IMR-90 (cell line): ENCODE results near the gene CHRNB4. TPM values are rescaled to one million over a fixed set of nuclear protein-coding genes. Genes with fewer than 3 reads are reported as not detected.

Experiments used
- ATAC-seq: fragments of 200-7000 bp; cut with Tn5 transposase; 2 replicates; pipeline ENCODE4 v1.9.1; 2020; ENCODE audit warnings: low read depth, mild to moderate bottlenecking, moderate library complexity
- BruUV-seq: library from RNA; stranded (reverse); fragments of 400-500 nt; replicated peaks from 2 replicates; lab custom pipeline; 2021; lab: Mats Ljungman, UMichigan
- CTCF ChIA-PET: fragments of 300-600 bp; formaldehyde crosslinking; extraction: SDS; loops from one replicate; lab custom pipeline; 2021; ENCODE audit warnings: antibody characterized with exemption; lab: Yijun Ruan, JAX
- POLR2A ChIA-PET: fragments of 300-600 bp; sonication (Branson Sonifier 250); formaldehyde crosslinking; loops from one replicate; lab custom pipeline; 2022; ENCODE audit warnings: antibody characterized with exemption; ENCODE audit not compliant: unreplicated experiment; lab: Charles Lee
- DNase-seq: peaks from one replicate; pipeline ENCODE4 v3.0.0; 2013
- H2AFZ ChIP-seq: replicated peaks from 2 replicates; pipeline ENCODE3; 2013; ENCODE audit warnings: low read length, mild to moderate bottlenecking; ENCODE audit not compliant: poor library complexity
- H2AK5ac ChIP-seq: 2 replicates; pipeline ENCODE4 v1.6.1; 2013; ENCODE audit warnings: low read depth, low read length, inconsistent platforms
- H2AK9ac ChIP-seq: replicated peaks from 2 replicates; pipeline ENCODE3; 2013; ENCODE audit warnings: mild to moderate bottlenecking, low read depth, low read length, moderate library complexity; ENCODE audit not compliant: poor library complexity
- H2BK120ac ChIP-seq: 2 replicates; pipeline ENCODE4 v1.6.1; 2013; ENCODE audit warnings: low read depth, low read length, inconsistent platforms
- H2BK15ac ChIP-seq: 3 replicates; pipeline ENCODE4 v1.6.1; 2013; ENCODE audit warnings: low read depth, low read length, inconsistent platforms
- H2BK20ac ChIP-seq: 2 replicates; pipeline ENCODE4 v1.6.1; 2013; ENCODE audit warnings: low read depth, mild to moderate bottlenecking, inconsistent platforms, low read length, moderate library complexity
- H2BK5ac ChIP-seq: 2 replicates; pipeline ENCODE4 v1.6.1; 2013; ENCODE audit warnings: mild to moderate bottlenecking, low read depth, low read length, inconsistent platforms; ENCODE audit not compliant: poor library complexity, severe bottlenecking
- H3K14ac ChIP-seq: replicated peaks from 2 replicates; pipeline ENCODE4 v1.6.1; 2013; ENCODE audit warnings: low read depth, low read length, inconsistent platforms
- H3K18ac ChIP-seq: 2 replicates; pipeline ENCODE4 v1.6.1; 2013; ENCODE audit warnings: low read depth, low read length, control low read depth
- H3K23ac ChIP-seq: 2 replicates; pipeline ENCODE4 v1.6.1; 2013; ENCODE audit warnings: low read depth, low read length, inconsistent platforms
- H3K27ac ChIP-seq: 2 replicates; pipeline ENCODE4 v1.5.1; 2013; ENCODE audit warnings: mild to moderate bottlenecking, control low read depth, low read length; ENCODE audit not compliant: insufficient read depth
- H3K27me3 ChIP-seq: 2 replicates; pipeline ENCODE4 v1.6.1; 2013; ENCODE audit warnings: low read length; ENCODE audit not compliant: control insufficient read depth, insufficient read depth
- H3K36me3 ChIP-seq: 2 replicates; pipeline ENCODE4 v1.6.1; 2013; ENCODE audit warnings: low read length, mixed read lengths; ENCODE audit not compliant: control insufficient read depth, insufficient read depth
- H3K4ac ChIP-seq: 2 replicates; pipeline ENCODE4 v1.6.1; 2013; ENCODE audit warnings: low read depth, low read length, inconsistent platforms
- H3K4me1 ChIP-seq: 2 replicates; pipeline ENCODE4 v1.6.1; 2013; ENCODE audit warnings: low read length, mixed read lengths; ENCODE audit not compliant: control insufficient read depth, insufficient read depth
- H3K4me2 ChIP-seq: 2 replicates; pipeline ENCODE4 v1.6.1; 2013; ENCODE audit warnings: low read depth, mild to moderate bottlenecking, control low read depth, low read length, moderate library complexity
- H3K4me3 ChIP-seq: 2 replicates; pipeline ENCODE4 v1.5.1; 2013; ENCODE audit warnings: low read depth, mild to moderate bottlenecking, control low read depth, low read length, moderate library complexity; ENCODE audit not compliant: insufficient read depth
- H3K56ac ChIP-seq: 2 replicates; pipeline ENCODE4 v1.6.1; 2013; ENCODE audit warnings: low read length, inconsistent platforms; ENCODE audit not compliant: insufficient read depth; ENCODE audit errors: extremely low read depth
- H3K79me1 ChIP-seq, 2 experiments: 2 replicates each; pipeline ENCODE4 v1.6.1; 2013; ENCODE audit warnings: low read length in 2 of 2, inconsistent platforms in 1 of 2, low read depth in 1 of 2
- H3K9ac ChIP-seq: 2 replicates; pipeline ENCODE4 v1.6.1; 2013; ENCODE audit warnings: low read depth, low read length, control low read depth
- H3K9me1 ChIP-seq: 2 replicates; pipeline ENCODE4 v1.6.1; 2013; ENCODE audit warnings: low read length, inconsistent platforms; ENCODE audit not compliant: insufficient read depth
- H3K9me3 ChIP-seq: 2 replicates; pipeline ENCODE4 v1.6.1; 2013; ENCODE audit warnings: low read length; ENCODE audit not compliant: control insufficient read depth, insufficient read depth
- H4K20me1 ChIP-seq: 2 replicates; pipeline ENCODE4 v1.6.1; 2013; ENCODE audit warnings: low read length, inconsistent platforms; ENCODE audit not compliant: insufficient read depth
- H4K5ac ChIP-seq: 2 replicates; pipeline ENCODE4 v1.6.1; 2013; ENCODE audit warnings: mild to moderate bottlenecking, low read depth, low read length, control low read depth
- H4K8ac ChIP-seq, 2 experiments: 2 replicates each; pipeline ENCODE4 v1.6.1; 2013; ENCODE audit warnings: low read depth in 2 of 2, low read length in 2 of 2, control low read depth in 1 of 2, inconsistent platforms in 1 of 2
- H4K91ac ChIP-seq: 2 replicates; pipeline ENCODE4 v1.6.1; 2013; ENCODE audit warnings: low read depth, low read length, inconsistent platforms; ENCODE audit not compliant: insufficient read depth
- BHLHE40 ChIP-seq: fragments of 150-350 bp; IDR thresholded peaks from 2 replicates; pipeline ENCODE4 v1.6.1; 2016; ENCODE audit warnings: mild to moderate bottlenecking, low read depth, low read length
- WGBS, 2 experiments: methylation state at CpG; one replicate each; pipeline versions ENCODE4 v1.1.5 to v1.1.7; 2013; ENCODE audit warnings: missing lambda C conversion rate in 2 of 2; ENCODE audit not compliant: insufficient read length in 1 of 2; ENCODE audit errors: extremely low coverage in 2 of 2; 5-methylcytosine and 5-hydroxymethylcytosine counted together
- dilution Hi-C: fragments of 300-500 bp; cut with HindIII; formaldehyde crosslinking; loops from one replicate; pipeline ENCODE4 v1.14.3; 2018; ENCODE audit warnings: low sequenced_read_pairs; ENCODE audit not compliant: unreplicated experiment
- in situ Hi-C: fragments of 300-500 bp; cut with MboI; formaldehyde crosslinking; loops from 3 replicates; pipeline ENCODE4 v1.14.3; 2019; ENCODE audit warnings: low sequenced_read_pairs, inconsistent platforms, mixed read lengths
- intact Hi-C: fragments of 100-400 bp; cut with micrococcal nuclease; formaldehyde crosslinking; loops from 2 replicates; pipeline ENCODE4 v1.10.0; 2022
- polyA plus RNA-seq, 3 experiments: library from polyadenylated mRNA; depleted of rRNA; stranded (reverse); fragments of >200 nt; gene quantifications; 2 replicates each; pipeline ENCODE4 v1.2.3, GENCODE V29; 2012; ENCODE audit warnings: low replicate concordance in 1 of 3
- total RNA-seq: library from RNA; depleted of rRNA; stranded (reverse); fragments of >200 nt; gene quantifications from 2 replicates; pipeline ENCODE4 v1.2.3, GENCODE V29; 2012

Gene CHRNB4
- total and polyA plus RNA-seq, 2 of the 4 experiments (the other 2 are of a cell fraction) = not detected

DNA sequence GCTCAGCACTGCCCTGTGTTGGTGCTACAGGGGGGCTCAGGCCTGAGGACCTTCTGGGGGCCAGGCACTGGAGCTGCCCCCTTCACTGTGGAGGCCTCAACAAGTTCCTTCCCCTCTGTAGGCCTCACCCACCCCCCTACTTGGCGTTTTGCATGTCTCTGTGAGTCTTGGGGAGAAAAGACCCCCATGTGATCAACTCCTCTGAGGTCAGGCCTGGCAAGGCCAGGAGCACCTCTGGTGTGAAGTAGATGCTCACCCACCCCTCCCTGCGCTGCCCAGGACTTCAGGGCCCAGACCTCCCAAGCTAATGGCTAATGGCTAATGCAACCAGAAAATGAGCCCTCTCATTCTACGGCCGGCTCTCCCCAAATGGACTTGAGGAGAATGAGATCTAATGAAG, 34.2 kb upstream of the CHRNB4 start:
- ATAC-seq = no peak
- Histone ChIP-seq H2BK5ac (no peak overlapping the region), H4K8ac (no peak overlapping the region), H3K4me2 (no peak overlapping the region), H2BK15ac (no peak overlapping the region), H3K9me3 (no peaks in the 10 kb centered on the region), H4K91ac (no peak overlapping the region), H3K4me1 (no peaks in the 10 kb centered on the region), H3K27me3 (peaks cover 14% of the 10 kb centered on the region), H3K4me3 (no peak overlapping the region), H3K23ac (no peak overlapping the region), H3K4ac (no peak overlapping the region), H2BK20ac (no peak overlapping the region), H3K56ac (no peak overlapping the region), H2BK120ac (no peak overlapping the region), H3K27ac (no peak overlapping the region), H4K20me1 (no peaks in the 10 kb centered on the region), H2AK9ac (no peak overlapping the region), H3K18ac (no peak overlapping the region), H3K9me1 (no peaks in the 10 kb centered on the region), H3K9ac (no peak overlapping the region), H3K14ac (no peak overlapping the region), H2AK5ac (no peak overlapping the region), H2AFZ (no peak overlapping the region), H3K79me1 (no peaks in the 10 kb centered on the region), H4K5ac (no peak overlapping the region), H3K36me3 (no peaks in the 10 kb centered on the region)
- ChIA-PET POLR2A (no interaction called here), CTCF (no interaction called here)
- no peak for TF ChIP-seq BHLHE40
- intact Hi-C loops (no loop called here), dilution Hi-C loops (no loop called here), in situ Hi-C loops (no loop called here)
- WGBS, 2 experiments = no CpG with 5 or more reads among the region's 4 CpGs
- DNase-seq = no peak
- BruUV-seq = no TSS peak
